Activated T-cell treated with anti-CD3 and anti-CD28 coated beads, Interleukin-2, amount 50 U/mL, for 72 hours (primary cell): Measurements from ENCODE around the gene NKAIN4. TPM values are rescaled to one million over a fixed set of nuclear protein-coding genes. Genes with fewer than 3 reads are reported as not detected.
A peak's percentile ranks its signal among the peaks of the same experiment; 100 is the strongest.
"Not testable (repeated sequence)": the region's sequence is repeated elsewhere in the genome, so short reads cannot be mapped to it uniquely, and the experiment has no call there.

Experiments used
- ATAC-seq, 2 donors: fragments of 150-1000 bp; cut with Tn5 transposase; replicated peaks in 1 of 2; 2 replicates each; pipeline ENCODE4 v1.10.0; 2021; ENCODE audit warnings: moderate library complexity in 2 of 2, mild to moderate bottlenecking in 1 of 2
- DNase-seq, 2 donors: peaks; one replicate each; pipeline ENCODE4 v3.0.0; 2021 to 2022; ENCODE audit warnings: mixed read lengths in 1 of 2
- H3K27ac Mint-ChIP-seq: one replicate; pipeline ENCODE4 v1.8.0; 2022; ENCODE audit warnings: mild to moderate bottlenecking, moderate library complexity, mixed read lengths
- H3K27me3 Mint-ChIP-seq: one replicate; pipeline ENCODE4 v1.8.0; 2022; ENCODE audit warnings: low read depth, mixed read lengths
- H3K36me3 Mint-ChIP-seq, 2 donors: one replicate each; pipeline ENCODE4 v1.8.0; 2022; ENCODE audit warnings: mixed read lengths in 2 of 2, mild to moderate bottlenecking in 1 of 2; ENCODE audit not compliant: insufficient read depth in 2 of 2
- H3K4me1 Mint-ChIP-seq: one replicate; pipeline ENCODE4 v1.8.0; 2022; ENCODE audit warnings: low read depth, mixed read lengths
- H3K4me3 Mint-ChIP-seq, 2 donors: one replicate each; pipeline ENCODE4 v1.8.0; 2022; ENCODE audit warnings: mild to moderate bottlenecking in 2 of 2, mixed read lengths in 2 of 2, moderate library complexity in 2 of 2
- H3K9me3 Mint-ChIP-seq, 2 donors: one replicate each; pipeline ENCODE4 v1.8.0; 2022; ENCODE audit warnings: mixed read lengths in 2 of 2
- total RNA-seq, 2 donors: library from RNA; stranded (reverse); gene quantifications; one replicate each; pipeline ENCODE4 v1.2.3, GENCODE V29; 2022

NKAIN4 gene
- total RNA-seq, 2 donors from 2014 or later: not detected

GRCh38 chr20:63232235-63233060 is 21.8 kb downstream of the NKAIN4 start:
- peaks cover 41% of the 10 kb centered on the region for H3K27me3 Mint-ChIP-seq
- no peak overlapping the region for H3K4me3 Mint-ChIP-seq
- H3K4me1 Mint-ChIP-seq: no peaks in the 10 kb centered on the region
- ATAC-seq (no peak), DNase-seq (no peak)
- H3K36me3 Mint-ChIP-seq: no peaks in the 10 kb centered on the region
- H3K27ac Mint-ChIP-seq: no peak overlapping the region
- H3K9me3 Mint-ChIP-seq: no peaks in the 10 kb centered on the region

GRCh38 chr20:63230800-63231268 is 23.4 kb downstream of the NKAIN4 start:
- ATAC-seq (no peak), DNase-seq (peak in 1 of 2 donors; percentile 12)
- Mint-ChIP-seq H3K27me3 (peaks cover 41% of the 10 kb centered on the region), H3K4me3 (no peak overlapping the region), H3K9me3 (no peaks in the 10 kb centered on the region), H3K27ac (no peak overlapping the region), H3K4me1 (no peaks in the 10 kb centered on the region), H3K36me3 (no peaks in the 10 kb centered on the region)

- Mint-ChIP-seq H3K4me1 (no peaks in the 10 kb centered on the region), H3K36me3 (no peaks in the 10 kb centered on the region), H3K9me3 (no peaks in the 10 kb centered on the region), H3K27me3 (peaks cover 41% of the 10 kb centered on the region), H3K4me3 (no peak overlapping the region), H3K27ac (no peak overlapping the region)
- ATAC-seq: no peak
- no peak for DNase-seq
These were observed 25.5 kb downstream of the NKAIN4 start for GRCh38 chr20:63228806-63229205.

DNA sequence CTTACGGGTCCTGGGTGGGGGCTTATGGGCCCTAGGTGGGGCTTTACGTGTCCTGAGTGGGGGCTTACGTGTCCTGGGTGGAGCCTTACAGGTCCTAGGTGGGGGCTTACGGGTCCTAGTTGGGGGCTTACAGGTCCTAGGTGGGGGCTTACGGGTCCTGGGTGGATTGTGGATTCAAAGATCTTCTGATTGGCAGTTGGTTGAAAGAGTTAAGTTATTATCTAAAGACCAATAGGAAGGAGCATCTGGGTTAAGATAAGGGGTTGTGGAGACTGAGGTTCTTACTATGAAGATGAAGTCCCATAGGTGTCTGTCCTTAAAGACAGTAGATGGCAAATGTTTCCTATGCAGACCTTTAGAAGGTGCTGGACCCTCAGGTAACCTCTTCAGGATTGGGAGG is 27.0 kb downstream of the NKAIN4 start:
- Mint-ChIP-seq H3K27me3 (peaks cover 39% of the 10 kb centered on the region), H3K9me3 (no peaks in the 10 kb centered on the region), H3K4me1 (no peaks in the 10 kb centered on the region), H3K27ac (no peak overlapping the region), H3K4me3 (no peak overlapping the region), H3K36me3 (no peaks in the 10 kb centered on the region)
- no peak for DNase-seq
- ATAC-seq: no peak

GRCh38 chr20:63226042-63226943 is 28.0 kb downstream of the NKAIN4 start:
- H3K4me3 Mint-ChIP-seq: no peak overlapping the region
- no peak overlapping the region for H3K27ac Mint-ChIP-seq
- H3K36me3 Mint-ChIP-seq: no peaks in the 10 kb centered on the region
- peaks cover 30% of the 10 kb centered on the region for H3K27me3 Mint-ChIP-seq
- no peak for DNase-seq
- H3K9me3 Mint-ChIP-seq: no peaks in the 10 kb centered on the region
- H3K4me1 Mint-ChIP-seq: no peaks in the 10 kb centered on the region
- ATAC-seq: no peak

- DNase-seq (no peak), ATAC-seq (no peak)
- Mint-ChIP-seq H3K4me1 (no peaks in the 10 kb centered on the region), H3K9me3 (no peaks in the 10 kb centered on the region), H3K27ac (no peak overlapping the region), H3K4me3 (no peak overlapping the region), H3K27me3 (peaks cover 23% of the 10 kb centered on the region), H3K36me3 (no peaks in the 10 kb centered on the region)
These were observed 29.2 kb downstream of the NKAIN4 start for GRCh38 chr20:63225082-63225454.

- Mint-ChIP-seq H3K4me1 (no peaks in the 10 kb centered on the region), H3K4me3 (no peak overlapping the region), H3K9me3 (no peaks in the 10 kb centered on the region), H3K27ac (no peak overlapping the region), H3K27me3 (peaks cover 20% of the 10 kb centered on the region), H3K36me3 (no peaks in the 10 kb centered on the region)
- DNase-seq: no peak
- no peak for ATAC-seq
These were observed 29.7 kb downstream of the NKAIN4 start for GRCh38 chr20:63224412-63225081.

- ATAC-seq: no peak
- H3K27ac Mint-ChIP-seq: no peak overlapping the region
- peaks cover 12% of the 10 kb centered on the region for H3K27me3 Mint-ChIP-seq
- H3K4me1 Mint-ChIP-seq: no peaks in the 10 kb centered on the region
- no peak for DNase-seq
- H3K36me3 Mint-ChIP-seq: no peaks in the 10 kb centered on the region
- H3K9me3 Mint-ChIP-seq: no peaks in the 10 kb centered on the region
- H3K4me3 Mint-ChIP-seq: no peak overlapping the region
These were observed 30.4 kb downstream of the NKAIN4 start for GRCh38 chr20:63223826-63224207.

DNA sequence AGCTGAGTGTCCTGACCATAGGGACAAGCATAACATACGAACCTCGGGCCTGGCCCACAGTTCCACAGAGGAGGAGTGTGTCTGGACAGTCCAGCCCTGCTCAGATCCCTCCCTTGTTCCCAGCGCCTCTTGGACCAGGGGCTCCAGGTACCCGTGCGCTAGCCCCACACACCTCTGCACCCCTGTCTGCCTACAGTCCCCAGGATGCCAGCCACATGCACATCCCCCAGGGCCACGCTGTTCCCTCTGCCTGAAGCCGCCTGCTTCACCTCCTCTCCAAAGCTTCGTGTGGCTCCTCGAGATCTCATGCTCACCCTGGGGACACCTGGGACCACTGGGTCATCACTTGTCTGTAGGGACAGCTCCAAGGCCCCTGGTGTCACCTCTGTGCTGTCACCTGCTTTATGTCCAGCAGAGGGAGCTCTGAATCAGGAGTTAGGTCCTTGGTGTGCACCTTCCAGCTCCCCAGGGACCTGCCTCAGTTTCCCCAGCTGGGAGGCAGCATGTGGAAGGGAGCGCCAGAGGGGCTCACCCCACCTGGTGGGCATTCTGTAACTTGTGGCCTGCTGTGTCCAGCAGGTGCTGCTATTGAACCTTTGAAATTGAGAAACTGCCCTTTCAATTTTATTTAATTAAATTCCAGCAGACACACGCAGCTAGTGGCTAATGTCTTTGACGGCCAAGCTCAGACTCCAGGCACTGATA is 31.0 kb downstream of the NKAIN4 start:
- Mint-ChIP-seq H3K27ac (no peak overlapping the region), H3K4me3 (no peak overlapping the region), H3K9me3 (no peaks in the 10 kb centered on the region), H3K4me1 (no peaks in the 10 kb centered on the region), H3K36me3 (no peaks in the 10 kb centered on the region), H3K27me3 (peaks cover 8% of the 10 kb centered on the region)
- DNase-seq (peak; percentile 53 to 56), ATAC-seq (peak; percentile 53 to 55)

DNA sequence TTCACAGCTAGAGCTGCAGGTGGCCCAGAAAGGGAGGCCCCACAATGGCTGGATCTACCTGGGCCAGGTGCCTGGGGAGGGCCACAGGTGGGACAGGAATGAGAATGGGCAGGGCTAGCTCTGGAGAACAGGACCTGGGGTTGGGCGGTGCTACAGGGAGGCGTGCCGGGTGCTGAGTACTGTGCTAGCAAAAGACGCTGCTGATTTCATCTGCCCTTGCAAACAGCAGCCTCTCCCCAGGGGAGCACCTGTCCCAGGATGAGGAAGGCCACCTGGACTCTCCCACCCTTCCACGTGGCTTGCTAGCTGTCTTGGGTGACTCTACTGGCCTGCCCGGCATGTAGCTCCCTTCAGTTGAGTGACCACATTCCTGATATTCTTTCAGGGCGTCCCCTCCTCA is 31.7 kb downstream of the NKAIN4 start:
- no peak for DNase-seq
- Mint-ChIP-seq H3K4me1 (no peaks in the 10 kb centered on the region), H3K27me3 (peaks cover 8% of the 10 kb centered on the region), H3K9me3 (no peaks in the 10 kb centered on the region), H3K4me3 (no peak overlapping the region), H3K36me3 (no peaks in the 10 kb centered on the region), H3K27ac (no peak overlapping the region)
- no peak for ATAC-seq

- not testable (repeated sequence) for H3K4me1 Mint-ChIP-seq, H3K36me3 Mint-ChIP-seq, ATAC-seq, H3K27me3 Mint-ChIP-seq, DNase-seq, H3K27ac Mint-ChIP-seq, H3K9me3 Mint-ChIP-seq, H3K4me3 Mint-ChIP-seq
These were observed 32.7 kb downstream of the NKAIN4 start for GRCh38 chr20:63221400-63222053.

GRCh38 chr20:63220696-63221399 is 33.4 kb downstream of the NKAIN4 start:
- Mint-ChIP-seq H3K4me1 (peaks cover 9% of the 10 kb centered on the region), H3K36me3 (no peaks in the 10 kb centered on the region), H3K27me3 (peaks cover 8% of the 10 kb centered on the region), H3K4me3 (no peak overlapping the region), H3K27ac (no peak overlapping the region), H3K9me3 (no peaks in the 10 kb centered on the region)
- no peak for ATAC-seq
- no peak for DNase-seq
